HG02759 (cell line): ENCODE data around the gene ZFAND2A.
"Not testable (repeated sequence)": the region's sequence is repeated elsewhere in the genome, so short reads cannot be mapped to it uniquely, and the experiment has no call there.

Experiments used
- ATAC-seq: cut with Tn5 transposase; IDR thresholded peaks from one replicate; pipeline ENCODE4 v1.9.1; 2021; ENCODE audit warnings: mild to moderate bottlenecking, moderate library complexity; ENCODE audit not compliant: unreplicated experiment

ZFAND2A gene

GRCh38 chr7:1124816-1125602, 35.0 kb downstream of the ZFAND2A start:
- no peak for ATAC-seq

GRCh38 chr7:1124164-1124563, 35.8 kb downstream of the ZFAND2A start:
- no peak for ATAC-seq

- ATAC-seq = no peak
Measured at GRCh38 chr7:1123715-1124114, 36.3 kb downstream of the ZFAND2A start.

GRCh38 chr7:1122832-1123501, 37.0 kb downstream of the ZFAND2A start:
- no peak for ATAC-seq

GRCh38 chr7:1121886-1122831, 37.8 kb downstream of the ZFAND2A start:
- ATAC-seq = no peak

GRCh38 chr7:1121476-1121875, 38.5 kb downstream of the ZFAND2A start:
- no peak for ATAC-seq

GRCh38 chr7:1120791-1121190, 39.2 kb downstream of the ZFAND2A start:
- ATAC-seq = no peak

GRCh38 chr7:1119201-1119600, 40.8 kb downstream of the ZFAND2A start:
- no peak for ATAC-seq

- no peak for ATAC-seq
Measured at GRCh38 chr7:1117321-1117928, 42.6 kb downstream of the ZFAND2A start.

GRCh38 chr7:1116383-1117008, 43.5 kb downstream of the ZFAND2A start:
- not testable (repeated sequence) for ATAC-seq

GRCh38 chr7:1115171-1116045, 44.6 kb downstream of the ZFAND2A start:
- ATAC-seq = not testable (repeated sequence)

GRCh38 chr7:1114505-1114904, 45.5 kb downstream of the ZFAND2A start:
- no peak for ATAC-seq

GRCh38 chr7:1114088-1114487, 45.9 kb downstream of the ZFAND2A start:
- ATAC-seq = no peak

GRCh38 chr7:1113548-1113885, 46.5 kb downstream of the ZFAND2A start:
- no peak for ATAC-seq

- ATAC-seq = no peak
Measured at GRCh38 chr7:1112625-1113547, 47.1 kb downstream of the ZFAND2A start.

GRCh38 chr7:1112109-1112508, 47.9 kb downstream of the ZFAND2A start:
- no peak for ATAC-seq

GRCh38 chr7:1111156-1111555, 48.8 kb downstream of the ZFAND2A start:
- no peak for ATAC-seq

GRCh38 chr7:1110358-1110757, 49.6 kb downstream of the ZFAND2A start:
- ATAC-seq = no peak
